ENCODE measurements around the gene SERGEF.
"Not testable (repeated sequence)": the region's sequence is repeated elsewhere in the genome, so short reads cannot be mapped to it uniquely, and the experiment has no call there.

SERGEF gene

DNA sequence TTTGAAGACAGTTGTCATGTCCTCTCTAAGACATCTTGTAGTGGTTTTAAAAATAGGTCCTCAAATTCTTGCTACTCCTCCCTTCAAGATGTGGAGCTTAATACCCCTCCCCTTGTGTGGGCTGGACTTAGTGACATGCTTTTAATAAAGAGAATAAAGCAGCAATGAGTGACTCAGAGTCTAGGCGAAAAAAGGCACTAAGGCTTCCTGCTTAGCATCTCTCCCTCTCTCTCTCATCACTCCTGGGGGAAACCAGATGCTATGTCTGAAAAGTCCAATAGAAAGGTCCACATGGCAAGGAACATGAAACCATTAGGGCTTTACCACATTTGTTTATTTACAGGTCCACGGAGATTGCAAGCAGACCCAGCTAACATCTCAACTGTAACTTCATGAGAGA is 11.7 kb downstream of the SERGEF start:
- in situ Hi-C loops (cut with MboI; ENCODE audit: low sequenced_read_pairs), result no loop called here

DNA sequence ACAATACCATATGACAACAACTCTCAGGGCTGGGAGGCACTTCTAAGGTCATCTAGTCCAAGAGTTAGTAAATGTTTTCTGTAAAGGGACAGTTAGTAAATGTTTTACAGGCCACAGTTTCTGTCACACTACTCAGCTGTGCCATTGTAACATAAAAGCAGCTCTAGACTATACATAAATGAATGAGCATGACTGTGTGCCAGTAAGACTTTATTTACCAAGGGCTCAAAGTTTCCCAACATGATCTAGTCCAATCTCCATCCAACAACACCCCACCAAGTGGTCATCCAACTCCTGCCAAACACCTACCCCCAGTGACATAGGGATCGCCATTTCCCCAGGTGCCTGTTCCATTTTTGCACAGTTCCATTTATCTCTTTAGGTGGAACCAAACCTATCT is 12.1 kb downstream of the SERGEF start:
- in situ Hi-C loops (cut with MboI; ENCODE audit: low sequenced_read_pairs), result no loop called here

DNA sequence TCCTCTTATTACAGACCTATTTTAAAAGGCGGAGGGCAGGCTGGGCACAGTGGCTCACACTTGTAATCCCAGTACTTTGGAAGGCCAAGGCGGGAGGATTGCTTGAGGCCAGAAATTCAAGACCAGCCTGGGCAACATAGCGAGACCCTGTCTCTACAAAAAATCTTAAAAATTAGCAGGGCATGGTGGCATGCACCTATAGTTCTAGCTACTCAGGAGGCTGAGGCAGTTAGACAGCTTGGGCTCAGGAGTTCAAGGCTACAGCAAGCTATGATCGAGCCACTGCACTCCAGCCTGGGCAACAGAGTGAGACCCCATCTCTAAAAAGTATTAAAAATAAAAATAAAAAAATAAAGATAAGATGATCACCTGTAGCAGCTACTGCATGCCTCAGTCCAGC is 12.7 kb downstream of the SERGEF start:
- in situ Hi-C loops (cut with MboI; ENCODE audit: low sequenced_read_pairs), result not testable (repeated sequence)

DNA sequence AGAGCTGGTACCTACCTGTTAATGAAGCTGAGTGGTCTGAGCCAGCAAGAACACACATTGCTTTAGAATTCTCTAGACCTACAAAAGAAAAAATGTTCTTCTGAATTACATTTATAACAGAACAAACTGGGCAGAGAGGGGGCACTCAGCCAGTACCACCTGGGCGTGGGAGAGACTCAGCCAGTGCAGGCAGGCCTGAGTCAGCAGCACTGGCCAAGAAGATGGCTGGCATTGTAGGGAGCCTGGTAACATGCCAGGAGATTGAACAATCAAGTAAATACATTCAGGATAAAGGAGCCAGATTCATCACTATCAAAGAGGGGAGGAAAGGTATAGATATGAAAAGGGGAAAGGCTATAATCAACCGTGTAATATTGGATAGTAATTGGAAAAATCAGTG is 19.9 kb downstream of the SERGEF start:
- in situ Hi-C loops (cut with MboI; ENCODE audit: low sequenced_read_pairs), result no loop called here

DNA sequence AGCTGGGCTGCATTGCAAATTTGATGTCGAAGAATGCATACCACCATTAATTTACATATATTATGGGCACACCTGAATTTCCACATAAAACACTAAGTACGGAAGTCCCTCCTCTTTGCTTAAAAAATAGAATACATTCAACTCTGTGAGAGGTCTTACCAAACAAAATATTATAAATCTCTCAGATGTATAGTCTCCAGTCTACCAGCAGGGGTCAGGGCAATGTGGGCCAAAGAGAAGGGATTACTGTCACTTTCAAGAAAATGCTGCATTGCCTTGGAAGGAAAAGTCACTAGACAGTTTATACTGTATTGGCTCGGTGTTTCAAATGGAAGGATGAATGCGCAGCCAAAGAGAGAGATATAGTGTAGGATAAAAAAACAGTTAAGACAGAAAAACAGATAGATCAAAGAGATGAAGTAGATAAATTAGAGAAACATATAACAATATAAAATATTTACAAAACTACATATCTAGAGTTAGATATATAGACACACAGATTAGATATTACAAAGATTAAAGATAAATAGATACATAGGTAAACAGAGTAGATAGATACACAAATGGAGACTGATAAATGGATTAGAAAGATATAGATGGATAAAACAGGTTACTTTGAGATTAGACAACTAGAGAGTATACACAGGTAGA is 20.9 kb downstream of the SERGEF start:
- in situ Hi-C loops (cut with MboI; ENCODE audit: low sequenced_read_pairs), result no loop called here

DNA sequence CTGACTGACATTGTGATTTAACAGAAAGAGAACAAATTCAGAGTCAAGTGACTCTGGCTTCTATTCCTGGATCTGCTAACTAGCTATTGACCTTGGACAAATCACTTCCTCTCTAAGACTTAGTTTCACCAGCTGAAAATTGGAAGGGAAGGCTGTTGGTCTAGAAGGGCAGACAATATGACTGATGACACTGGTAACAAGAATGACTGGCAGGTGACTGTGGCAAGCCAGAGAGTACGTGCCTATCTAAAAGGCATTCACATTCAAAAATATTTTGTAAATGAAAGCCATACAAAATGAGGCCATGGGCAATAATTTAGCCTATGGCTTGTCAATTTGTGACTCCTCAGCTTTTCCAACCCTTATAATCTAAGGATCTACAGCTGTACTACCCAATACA is 23.5 kb downstream of the SERGEF start:
- in situ Hi-C loops (cut with MboI; ENCODE audit: low sequenced_read_pairs), result no loop called here

DNA sequence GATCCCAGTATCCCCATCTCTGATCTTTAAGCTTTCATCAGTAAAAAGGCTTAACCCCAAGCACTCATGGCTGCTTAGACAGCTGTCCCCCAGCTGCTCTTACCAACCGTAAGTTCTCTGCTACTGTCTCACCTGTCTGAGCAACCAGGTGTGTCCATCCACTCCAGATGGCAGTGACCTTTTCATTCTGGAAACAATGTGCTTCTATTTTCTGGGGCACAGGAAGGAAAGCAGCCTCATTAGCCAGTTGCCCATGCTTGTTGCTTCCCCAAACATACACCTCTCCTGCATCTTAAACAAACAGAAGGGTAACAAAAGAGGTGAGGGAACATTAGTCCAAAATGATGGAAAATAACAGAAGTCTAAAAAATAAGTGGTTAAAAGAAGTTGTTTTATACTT is 24.4 kb downstream of the SERGEF start:
- in situ Hi-C loops (cut with MboI; ENCODE audit: low sequenced_read_pairs), result no loop called here

DNA sequence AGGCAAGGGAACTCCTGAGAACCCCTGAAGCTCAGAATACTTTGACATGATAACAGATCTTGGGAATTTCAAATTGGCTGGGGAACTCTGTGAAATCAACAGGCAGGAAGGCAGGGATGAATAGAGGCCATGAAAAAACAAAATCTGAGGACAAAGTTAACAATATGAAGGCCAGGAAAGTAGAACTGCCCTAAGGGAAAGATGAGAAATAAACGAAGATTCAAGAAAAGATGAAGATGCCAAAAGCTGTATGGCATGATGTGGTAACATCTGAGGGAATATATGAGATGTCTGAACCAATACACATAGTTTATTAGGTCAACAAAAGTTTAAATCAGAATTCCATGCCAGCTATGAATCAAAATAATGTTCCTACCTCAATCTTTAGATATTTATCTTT is 25.0 kb downstream of the SERGEF start:
- in situ Hi-C loops (cut with MboI; ENCODE audit: low sequenced_read_pairs), result no loop called here

DNA sequence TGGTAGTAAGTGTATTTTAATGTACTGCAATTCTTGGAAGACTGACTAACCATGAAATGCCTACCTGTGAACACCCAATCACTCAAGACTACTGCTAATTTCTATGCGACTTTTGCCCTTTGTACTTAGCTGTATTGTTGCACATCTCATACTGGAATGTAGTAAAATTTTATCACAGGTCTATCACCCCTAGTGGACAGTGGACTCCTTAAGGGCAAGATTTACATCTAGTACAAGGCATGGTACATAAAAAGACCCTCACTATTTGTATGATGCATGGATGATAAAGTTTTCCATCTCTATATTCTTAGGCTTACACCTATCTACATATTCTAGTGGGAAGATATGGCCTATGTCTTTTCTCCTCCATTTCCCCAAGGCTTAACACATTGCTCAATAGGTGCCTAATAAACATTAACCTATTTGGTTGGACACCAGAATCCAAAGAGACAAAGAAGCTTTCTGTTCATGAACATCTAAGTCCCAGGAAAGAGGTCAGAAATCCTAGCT is 26.1 kb downstream of the SERGEF start:
- in situ Hi-C loops (cut with MboI; ENCODE audit: low sequenced_read_pairs), result no loop called here

DNA sequence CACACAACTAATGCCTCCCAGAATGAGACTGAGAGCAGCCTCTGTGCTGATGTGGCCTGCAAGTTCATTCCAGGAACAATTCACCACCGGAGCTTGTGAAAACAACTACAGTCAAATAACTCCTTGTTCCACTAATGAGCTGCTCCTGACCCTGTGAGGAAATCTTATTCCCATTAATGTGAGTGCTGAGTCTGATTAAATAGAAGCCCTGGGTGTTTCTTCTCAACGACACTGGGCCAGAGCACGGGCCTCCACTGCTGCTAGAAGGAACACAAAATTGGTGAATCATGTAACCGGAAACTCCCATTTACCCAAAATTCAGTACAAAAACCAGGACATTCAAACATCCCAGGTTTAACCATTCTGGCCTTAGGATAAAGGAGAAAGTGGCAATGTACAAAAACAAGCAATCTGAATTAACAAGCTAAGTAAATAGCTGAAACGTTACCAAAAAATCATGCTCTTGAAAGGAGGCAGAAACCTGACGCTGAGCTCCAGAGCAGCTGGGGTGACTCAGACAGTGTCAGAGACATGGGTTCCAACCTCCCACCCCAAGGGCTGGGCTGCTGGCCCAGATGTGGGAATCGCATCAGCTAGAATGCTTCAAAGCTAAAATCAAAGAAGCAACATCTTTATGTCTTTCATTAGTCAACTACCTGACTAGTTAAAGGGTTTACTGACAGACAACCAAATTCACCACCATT is 26.7 kb downstream of the SERGEF start:
- in situ Hi-C loops (cut with MboI; ENCODE audit: low sequenced_read_pairs), result no loop called here

DNA sequence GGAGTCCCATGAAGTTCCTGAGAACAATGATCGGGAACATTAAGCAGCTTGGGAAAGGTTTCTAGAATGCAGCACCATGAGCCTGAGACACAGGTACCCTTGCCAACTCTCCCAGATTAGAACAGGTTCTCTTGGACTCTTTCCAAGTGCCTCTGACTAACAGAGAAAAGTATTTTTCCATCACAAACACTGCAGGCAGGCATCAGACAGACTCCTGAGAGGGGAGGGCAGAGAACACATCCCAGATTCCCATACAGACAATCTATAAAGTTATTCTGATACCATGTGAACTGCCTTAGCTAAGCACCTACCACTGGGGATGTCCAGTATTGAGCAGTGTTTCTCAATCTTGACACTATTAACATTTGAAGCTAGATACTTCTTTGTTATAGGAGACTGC is 27.3 kb downstream of the SERGEF start:
- in situ Hi-C loops (cut with MboI; ENCODE audit: low sequenced_read_pairs), result no loop called here

DNA sequence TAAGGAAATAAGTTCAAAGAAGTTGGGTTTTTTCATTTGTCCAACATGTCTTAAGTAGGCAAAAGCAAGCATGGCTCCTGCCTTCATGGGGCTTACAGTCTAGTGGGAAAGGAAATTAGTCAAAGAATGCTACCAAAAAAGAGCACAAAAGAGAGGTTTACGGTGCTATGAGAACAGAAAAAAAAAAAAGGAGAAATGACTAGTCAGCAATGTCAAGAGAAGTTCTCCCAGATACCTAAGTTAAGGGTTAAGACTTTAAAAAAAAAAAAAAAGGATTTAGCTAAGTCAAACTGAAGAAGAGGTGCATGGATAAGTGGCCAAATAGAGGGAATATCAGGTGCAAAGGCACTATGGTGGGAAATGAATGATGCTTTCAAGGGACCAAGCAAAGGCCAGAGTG is 29.3 kb downstream of the SERGEF start:
- in situ Hi-C loops (cut with MboI; ENCODE audit: low sequenced_read_pairs), result no loop called here

DNA sequence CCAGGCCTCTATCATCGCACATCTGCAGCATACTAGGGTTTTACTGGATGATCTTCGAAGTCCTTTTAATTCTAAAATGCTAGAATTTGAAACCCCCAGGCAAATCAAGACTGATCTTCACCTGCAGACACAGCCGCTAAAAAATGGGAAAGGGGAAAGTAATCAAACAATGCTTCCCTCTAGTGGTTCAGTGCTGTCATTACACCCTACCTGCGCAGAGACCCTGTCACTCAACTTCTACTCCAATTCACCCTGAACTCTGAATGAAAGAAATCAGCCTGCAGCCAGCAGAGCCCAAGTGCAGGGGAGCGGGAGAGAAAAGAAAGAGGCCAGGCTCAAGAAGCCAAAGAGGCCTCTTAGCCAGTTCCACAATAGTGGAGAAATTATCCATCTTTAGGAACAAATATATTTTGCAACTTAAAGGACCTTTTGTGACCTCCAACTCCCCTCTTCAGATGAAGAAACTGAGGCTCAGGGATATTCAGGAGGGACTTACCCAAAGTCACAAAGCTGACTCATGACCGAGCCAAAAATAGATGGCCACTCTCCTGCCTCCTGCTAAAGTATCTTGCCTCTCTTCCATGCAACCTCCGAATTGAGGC is 33.0 kb downstream of the SERGEF start:
- in situ Hi-C loops (cut with MboI; ENCODE audit: low sequenced_read_pairs), result loop anchor here (10.0 kb wide), 1 partner anchor 215 kb away; no protein-coding TSS in a partner anchor

DNA sequence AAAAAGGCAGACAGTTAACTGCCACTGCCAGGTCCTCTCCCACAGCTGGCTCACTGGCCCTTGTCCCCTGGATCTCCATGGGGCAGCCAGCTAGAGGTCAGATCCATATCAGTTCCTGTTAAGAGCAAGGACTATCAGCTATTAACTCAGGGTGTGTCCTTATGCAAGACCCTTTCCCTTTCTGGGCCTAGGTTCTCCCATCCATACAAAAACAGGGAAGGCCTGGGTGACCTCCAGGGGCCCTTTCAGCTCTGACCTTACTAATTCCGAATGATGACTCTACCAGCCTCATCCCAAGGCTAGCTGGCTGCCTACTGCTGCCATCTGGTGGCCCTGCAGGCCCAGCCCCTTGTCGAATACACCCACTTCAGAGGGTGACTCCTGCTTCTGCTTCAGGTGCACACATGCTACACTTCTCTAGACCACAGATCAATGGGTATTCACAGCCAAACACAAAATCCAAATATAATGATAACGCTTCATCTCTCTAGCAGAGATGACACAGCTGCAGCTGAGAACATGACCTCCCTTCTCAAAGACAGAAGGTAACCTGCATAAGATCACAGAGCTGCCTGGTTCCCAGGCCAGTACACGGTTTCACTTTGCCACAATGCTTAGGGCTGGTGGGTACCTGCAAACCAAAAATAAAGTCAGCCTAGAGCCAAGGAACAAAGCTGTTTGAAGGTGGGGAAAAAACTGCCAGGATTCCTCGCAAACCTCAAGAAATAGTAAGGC is 34.1 kb downstream of the SERGEF start:
- in situ Hi-C loops (cut with MboI; ENCODE audit: low sequenced_read_pairs), result loop anchor here (10.0 kb wide), 1 partner anchor 214 kb away; no protein-coding TSS in a partner anchor

DNA sequence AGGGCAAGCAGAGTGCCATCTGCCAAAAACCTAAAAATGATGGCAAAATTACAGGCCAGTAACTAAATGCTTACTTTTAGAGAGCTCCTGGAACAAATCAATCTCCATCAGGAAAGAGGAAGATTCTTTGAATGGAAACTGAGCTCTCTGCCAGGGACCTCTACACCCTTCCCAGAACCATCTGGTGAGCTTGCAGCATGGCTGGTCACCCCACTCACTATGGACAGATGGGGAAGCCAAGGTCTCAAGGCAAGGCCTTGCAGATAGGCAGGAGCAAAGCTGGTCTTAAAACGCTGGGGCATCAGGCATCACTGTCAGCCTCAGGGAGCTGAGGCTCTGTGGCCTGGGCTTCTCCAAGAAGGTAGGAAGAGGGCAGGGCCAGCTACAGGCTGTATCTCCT is 36.2 kb downstream of the SERGEF start:
- in situ Hi-C loops (cut with MboI; ENCODE audit: low sequenced_read_pairs), result loop anchor here (10.0 kb wide), 1 partner anchor 212 kb away; no protein-coding TSS in a partner anchor

DNA sequence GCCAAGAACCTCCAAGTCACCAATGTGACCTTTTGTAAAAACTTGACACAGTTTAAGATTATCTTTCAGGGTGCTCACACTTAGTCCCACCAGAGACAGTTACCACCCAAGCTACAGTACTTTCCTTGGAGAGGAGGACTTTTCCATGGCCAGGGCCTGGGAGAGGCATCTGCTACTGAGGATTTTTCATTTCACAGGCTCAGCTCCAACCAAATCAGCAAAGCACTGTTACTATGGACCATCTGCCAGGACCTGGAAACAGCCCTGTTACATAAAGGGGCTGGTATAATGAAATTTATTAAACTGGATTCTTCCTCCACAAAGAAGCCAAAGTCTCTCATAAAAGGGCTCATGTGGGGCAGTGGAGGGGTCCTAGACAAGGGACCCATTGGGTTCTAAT is 38.6 kb downstream of the SERGEF start:
- in situ Hi-C loops (cut with MboI; ENCODE audit: low sequenced_read_pairs), result loop anchor here (10.0 kb wide), 1 partner anchor 209 kb away; no protein-coding TSS in a partner anchor

DNA sequence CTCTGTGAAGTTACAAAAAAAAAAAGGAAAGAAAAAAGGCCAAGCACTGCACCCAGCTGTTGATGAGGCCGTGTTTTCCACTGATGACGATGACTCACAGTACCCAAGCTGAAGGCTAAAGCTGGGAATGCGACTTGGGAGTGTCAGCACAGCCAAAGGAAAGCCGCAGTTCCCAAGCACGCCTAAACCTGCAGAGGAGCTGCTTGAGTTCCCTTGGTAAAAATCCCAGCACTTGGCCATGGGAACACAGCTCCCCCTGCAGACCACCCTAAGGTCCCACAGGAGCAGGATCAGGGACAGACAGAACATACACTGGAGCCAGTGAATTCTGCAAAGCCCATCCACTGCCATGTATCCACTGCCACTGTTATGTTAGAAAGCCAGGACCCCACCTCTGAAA is 39.9 kb downstream of the SERGEF start:
- in situ Hi-C loops (cut with MboI; ENCODE audit: low sequenced_read_pairs), result loop anchor here (10.0 kb wide), 1 partner anchor 208 kb away; no protein-coding TSS in a partner anchor

DNA sequence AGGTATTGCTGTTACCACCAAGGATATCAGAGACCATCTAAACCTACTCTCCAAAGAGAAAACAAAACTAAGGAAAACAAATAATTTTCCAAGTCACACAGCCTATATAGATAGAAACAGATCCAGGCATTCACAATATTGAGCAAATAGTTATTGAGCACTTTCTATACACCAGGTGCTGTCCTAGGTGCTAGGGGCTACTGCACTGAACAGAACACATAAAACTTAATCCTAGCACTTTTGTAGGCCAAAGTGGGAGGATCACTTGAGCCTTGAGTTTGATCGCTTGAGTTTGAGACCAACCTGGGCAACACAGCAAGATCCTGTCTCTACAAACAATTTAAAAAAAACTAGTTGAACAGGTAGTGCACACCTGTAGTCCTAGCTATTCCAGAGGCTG is 44.6 kb downstream of the SERGEF start:
- in situ Hi-C loops (cut with MboI; ENCODE audit: low sequenced_read_pairs), result no loop called here

DNA sequence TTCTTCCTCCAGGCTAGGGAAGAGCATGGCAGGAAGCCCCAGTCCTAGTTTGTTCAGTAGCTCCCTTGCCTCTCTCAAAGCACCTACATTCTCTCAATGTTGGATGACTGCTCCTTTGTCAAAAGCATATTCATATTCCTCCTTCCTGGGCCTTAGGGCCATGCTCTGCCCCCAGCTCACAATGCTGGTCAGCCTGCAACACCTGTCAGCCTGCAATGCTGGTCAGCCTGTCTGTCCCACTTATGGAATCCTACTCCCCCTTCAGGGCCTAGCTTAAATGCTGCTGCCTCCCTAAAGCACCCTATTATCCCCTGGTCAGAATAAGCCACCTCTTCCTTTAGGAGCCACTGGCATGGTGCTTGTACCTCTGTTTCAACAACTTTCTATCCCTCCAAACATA is 45.2 kb downstream of the SERGEF start:
- in situ Hi-C loops (cut with MboI; ENCODE audit: low sequenced_read_pairs), result no loop called here

DNA sequence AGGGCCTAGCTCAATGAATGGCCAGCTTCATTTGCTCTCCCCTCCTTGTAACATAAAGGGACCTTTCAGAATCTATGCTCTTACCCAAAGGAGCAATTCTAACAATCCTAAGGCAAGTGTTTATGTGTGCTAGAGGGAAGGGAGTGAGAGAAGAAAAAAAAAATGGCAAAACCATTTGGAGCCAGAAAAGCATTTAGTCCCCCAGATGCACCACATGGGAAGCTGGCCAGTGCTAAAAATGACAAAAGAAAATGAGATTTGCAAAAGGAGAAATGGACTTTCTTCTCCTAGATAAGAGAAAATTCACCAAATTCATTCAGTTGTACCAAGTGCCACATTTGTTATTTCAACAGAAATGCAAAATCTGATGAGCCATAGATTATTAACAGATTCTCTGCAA is 52.8 kb downstream of the SERGEF start:
- in situ Hi-C loops (cut with MboI; ENCODE audit: low sequenced_read_pairs), result no loop called here

DNA sequence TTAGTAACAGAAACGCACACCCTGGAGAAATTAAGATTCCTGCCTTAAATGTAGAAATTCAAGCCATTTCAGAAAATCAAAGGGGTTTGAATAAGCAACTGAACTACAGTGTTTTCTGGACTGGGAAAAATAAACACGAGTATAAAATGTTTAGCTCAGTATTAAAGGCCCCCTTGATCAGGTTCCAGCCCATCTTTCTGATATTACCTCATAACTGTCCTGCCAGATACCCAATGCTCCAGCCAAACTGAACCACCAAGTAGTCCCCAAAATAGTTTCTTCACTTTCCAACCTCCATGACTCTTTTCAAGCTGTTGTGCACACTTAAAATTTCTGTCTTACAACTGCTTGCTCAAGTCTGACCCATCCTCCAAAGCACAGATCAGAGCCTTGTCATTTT is 54.4 kb downstream of the SERGEF start:
- in situ Hi-C loops (cut with MboI; ENCODE audit: low sequenced_read_pairs), result no loop called here
